ENCODE measurements around the gene AGBL3. TPM values are rescaled to one million over a fixed set of nuclear protein-coding genes. Genes with fewer than 3 reads are reported as not detected.

AGBL3 gene
- total RNA-seq, 4 donors from 2014 or later = 0.69 to 2.8 (median 0.92) TPM

DNA sequence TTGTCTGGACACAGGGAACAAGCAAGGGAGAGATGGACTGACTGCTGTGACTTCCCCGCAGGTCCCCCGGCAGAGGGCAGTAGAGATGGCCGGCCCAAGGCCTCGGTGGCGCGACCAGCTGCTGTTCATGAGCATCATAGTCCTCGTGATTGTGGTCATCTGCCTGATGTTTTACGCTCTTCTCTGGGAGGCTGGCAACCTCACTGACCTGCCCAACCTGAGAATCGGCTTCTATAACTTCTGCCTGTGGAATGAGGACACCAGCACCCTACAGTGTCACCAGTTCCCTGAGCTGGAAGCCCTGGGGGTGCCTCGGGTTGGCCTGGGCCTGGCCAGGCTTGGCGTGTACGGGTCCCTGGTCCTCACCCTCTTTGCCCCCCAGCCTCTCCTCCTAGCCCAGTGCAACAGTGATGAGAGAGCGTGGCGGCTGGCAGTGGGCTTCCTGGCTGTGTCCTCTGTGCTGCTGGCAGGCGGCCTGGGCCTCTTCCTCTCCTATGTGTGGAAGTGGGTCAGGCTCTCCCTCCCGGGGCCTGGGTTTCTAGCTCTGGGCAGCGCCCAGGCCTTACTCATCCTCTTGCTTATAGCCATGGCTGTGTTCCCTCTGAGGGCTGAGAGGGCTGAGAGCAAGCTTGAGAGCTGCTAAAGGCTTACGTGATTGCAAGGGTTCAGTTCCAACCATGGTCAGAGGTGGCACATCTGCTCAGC, 178.2 kb downstream of the AGBL3 start:
- 73 to 86% methylated on average over 14 to 18 of the region's 18 CpGs for WGBS, 2 donors
- TF ChIP-seq CTCF (IDR thresholded peaks at IDR 0.05) (no peak), POLR2A (IDR thresholded peaks at IDR 0.05) (no peak)
- peak in 1 of 2 donors; percentile 90 for DNase-seq (ENCODE audit: low spot score in 2 of 2)
- no peak overlapping the region for H3K4me3 ChIP-seq (ENCODE audit: low read depth, poor library complexity, severe bottlenecking)
- intact Hi-C loops (cut with DNase I; ENCODE audit: low total_unique reads) = no loop called here

DNA sequence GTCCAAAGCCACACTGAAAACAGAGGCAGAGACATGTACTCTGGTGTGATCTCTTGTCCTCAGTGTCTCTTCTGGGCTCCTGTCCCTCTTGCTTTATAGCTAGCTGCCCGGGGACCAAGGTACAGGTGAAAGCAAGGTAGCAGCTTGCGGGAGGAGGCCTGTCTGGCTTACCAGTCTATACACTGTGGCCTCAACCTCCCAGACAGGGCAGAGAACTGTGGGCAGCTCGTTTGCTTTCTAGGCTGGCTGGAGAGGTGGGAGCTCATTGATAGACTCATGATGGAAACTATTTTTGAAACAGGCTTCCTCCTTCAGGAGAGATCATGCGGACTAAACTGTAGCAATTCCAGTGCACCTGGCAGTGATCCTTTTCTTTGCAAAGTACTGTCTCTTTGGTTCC, 179.6 kb downstream of the AGBL3 start:
- intact Hi-C loops (cut with DNase I; ENCODE audit: low total_unique reads) = no loop called here
- DNase-seq (ENCODE audit: low spot score in 2 of 2) = peak in 1 of 2 donors; percentile 68
- TF ChIP-seq CTCF (IDR thresholded peaks at IDR 0.05) (no peak), POLR2A (IDR thresholded peaks at IDR 0.05) (no peak)
- no peak overlapping the region for H3K4me3 ChIP-seq (ENCODE audit: low read depth, poor library complexity, severe bottlenecking)
- 83 to 86% methylated on average over 4 of the region's 4 CpGs for WGBS, 2 donors

DNA sequence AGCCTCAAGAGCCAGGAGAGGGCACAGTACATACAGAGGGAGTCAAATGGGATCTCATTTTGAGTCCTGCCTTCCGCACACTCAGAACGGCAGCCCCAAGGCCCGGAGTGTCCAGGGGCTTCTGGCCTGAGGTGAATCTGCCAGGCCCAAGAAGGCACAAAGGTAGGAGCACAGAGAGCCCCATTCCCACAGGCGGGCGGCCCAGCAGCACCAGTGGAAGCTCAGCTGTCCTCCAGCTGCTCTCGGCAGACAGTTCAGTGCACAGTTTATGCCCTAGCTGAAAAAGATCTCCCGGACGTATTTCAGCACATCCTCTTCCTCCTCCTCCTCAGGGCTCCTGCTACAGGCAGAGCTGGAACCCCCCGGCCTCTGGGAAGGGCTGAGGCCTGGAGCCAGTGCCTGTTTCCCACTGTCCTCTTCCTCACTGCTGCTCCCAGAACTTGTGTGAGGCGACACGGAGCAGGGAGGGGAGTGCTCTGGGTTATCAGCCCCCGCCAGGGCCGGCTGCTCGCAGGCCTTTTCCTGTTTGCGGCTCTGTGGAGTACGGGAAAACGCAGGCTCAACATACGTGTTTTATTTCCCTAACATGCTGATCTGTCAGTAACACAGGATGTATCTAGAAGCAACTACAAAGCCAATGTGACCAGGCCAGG, 180.2 kb downstream of the AGBL3 start:
- no peak for TF ChIP-seq POLR2A (IDR thresholded peaks at IDR 0.05)
- TF ChIP-seq CTCF (IDR thresholded peaks at IDR 0.05) = no peak
- peak in 1 of 2 donors; percentile 86 for DNase-seq (ENCODE audit: low spot score in 2 of 2)
- WGBS, 2 donors = 80 to 82% methylated on average over 18 of the region's 18 CpGs
- H3K4me3 ChIP-seq (ENCODE audit: low read depth, poor library complexity, severe bottlenecking) = no peak overlapping the region
- intact Hi-C loops (cut with DNase I; ENCODE audit: low total_unique reads) = no loop called here

DNA sequence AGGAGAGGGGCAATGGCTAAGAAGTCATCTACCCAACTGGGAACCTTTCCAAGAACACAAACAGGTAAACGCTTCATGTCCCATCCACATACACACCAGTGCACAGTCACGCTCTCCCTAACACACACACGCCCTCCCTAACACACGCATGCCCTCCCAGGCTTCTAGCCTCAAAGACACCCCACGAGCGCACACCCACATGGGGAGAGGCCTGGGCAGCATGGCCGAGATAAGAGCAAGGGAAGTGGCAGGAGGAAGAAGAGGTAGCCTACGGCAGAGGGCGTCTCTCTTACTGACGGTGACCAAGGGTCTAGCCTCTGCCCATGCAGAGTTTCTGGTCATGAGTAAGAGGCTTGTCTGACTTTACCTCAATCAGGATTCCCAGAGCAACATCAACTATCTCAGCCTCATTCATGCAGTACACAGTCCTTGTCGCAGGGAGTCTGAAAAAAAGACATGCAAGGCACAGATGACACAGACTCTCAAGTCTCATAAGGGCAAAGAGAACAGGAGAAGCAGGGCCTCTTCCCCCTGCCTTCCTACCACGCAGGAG, 181.1 kb downstream of the AGBL3 start:
- no peak for TF ChIP-seq POLR2A (IDR thresholded peaks at IDR 0.05)
- TF ChIP-seq CTCF (IDR thresholded peaks at IDR 0.05) = no peak
- intact Hi-C loops (cut with DNase I; ENCODE audit: low total_unique reads) = no loop called here
- WGBS, 2 donors = 78 to 82% methylated on average over 12 of the region's 12 CpGs
- DNase-seq (ENCODE audit: low spot score in 2 of 2) = no peak
- no peak overlapping the region for H3K4me3 ChIP-seq (ENCODE audit: low read depth, poor library complexity, severe bottlenecking)

DNA sequence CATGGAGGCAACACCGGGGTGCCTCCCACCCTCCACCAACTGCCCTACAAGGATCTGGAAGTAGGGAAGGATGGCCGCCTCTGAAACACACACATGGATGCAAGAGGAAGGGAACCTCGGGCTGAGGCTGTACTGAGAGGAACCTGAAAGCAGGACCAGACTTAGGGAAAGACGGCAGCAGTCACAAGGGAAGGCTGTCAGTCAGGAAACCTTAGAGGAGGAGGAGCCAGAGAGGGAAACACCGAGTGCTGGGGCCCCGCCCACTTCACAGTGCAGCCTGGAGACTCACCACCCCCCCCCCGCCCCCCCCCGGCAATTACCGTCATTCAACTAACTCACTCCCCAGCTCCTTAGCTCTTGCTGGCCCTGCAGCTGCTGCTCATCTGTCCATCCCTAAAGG, 181.7 kb downstream of the AGBL3 start:
- WGBS, 2 donors = 40 to 63% methylated on average over 6 to 7 of the region's 9 CpGs
- intact Hi-C loops (cut with DNase I; ENCODE audit: low total_unique reads) = no loop called here
- H3K4me3 ChIP-seq (ENCODE audit: low read depth, poor library complexity, severe bottlenecking) = no peak overlapping the region
- no peak for TF ChIP-seq CTCF (IDR thresholded peaks at IDR 0.05)
- DNase-seq (ENCODE audit: low spot score in 2 of 2) = peak in 1 of 2 donors; percentile 86
